ENCODE measurements around the gene LILRA5. TPM values are rescaled to one million over a fixed set of nuclear protein-coding genes. Genes with fewer than 3 reads are reported as not detected.

Gene LILRA5
- total and polyA plus RNA-seq, 10 of the 15 experiments (the other 5 are each of a cell fraction or from before 2014, with no cell fraction given): 0.05 to 1.2 (median 0.36) TPM; not detected in 4

DNA sequence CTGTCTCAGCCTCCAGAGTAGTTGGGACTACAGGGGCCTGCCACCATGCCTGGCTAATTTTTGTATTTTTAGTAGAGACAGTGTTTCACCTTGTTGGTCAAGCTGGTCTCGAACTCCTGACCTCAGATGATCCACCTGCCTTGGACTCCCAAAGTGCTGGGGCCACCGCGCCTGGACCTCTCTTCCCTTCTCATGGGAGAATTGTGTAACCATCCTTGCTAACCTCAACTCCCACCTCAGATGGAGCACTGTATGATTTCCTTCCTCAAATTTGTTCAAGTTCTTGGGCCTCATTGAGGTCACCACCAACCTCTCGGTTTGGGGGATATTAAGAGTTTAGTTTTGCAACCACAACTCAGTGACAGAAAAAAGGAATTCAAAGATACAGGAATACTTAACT lies 10.7 kb downstream of the LILRA5 start (continued):
- TF ChIP-seq, protein P1, sequence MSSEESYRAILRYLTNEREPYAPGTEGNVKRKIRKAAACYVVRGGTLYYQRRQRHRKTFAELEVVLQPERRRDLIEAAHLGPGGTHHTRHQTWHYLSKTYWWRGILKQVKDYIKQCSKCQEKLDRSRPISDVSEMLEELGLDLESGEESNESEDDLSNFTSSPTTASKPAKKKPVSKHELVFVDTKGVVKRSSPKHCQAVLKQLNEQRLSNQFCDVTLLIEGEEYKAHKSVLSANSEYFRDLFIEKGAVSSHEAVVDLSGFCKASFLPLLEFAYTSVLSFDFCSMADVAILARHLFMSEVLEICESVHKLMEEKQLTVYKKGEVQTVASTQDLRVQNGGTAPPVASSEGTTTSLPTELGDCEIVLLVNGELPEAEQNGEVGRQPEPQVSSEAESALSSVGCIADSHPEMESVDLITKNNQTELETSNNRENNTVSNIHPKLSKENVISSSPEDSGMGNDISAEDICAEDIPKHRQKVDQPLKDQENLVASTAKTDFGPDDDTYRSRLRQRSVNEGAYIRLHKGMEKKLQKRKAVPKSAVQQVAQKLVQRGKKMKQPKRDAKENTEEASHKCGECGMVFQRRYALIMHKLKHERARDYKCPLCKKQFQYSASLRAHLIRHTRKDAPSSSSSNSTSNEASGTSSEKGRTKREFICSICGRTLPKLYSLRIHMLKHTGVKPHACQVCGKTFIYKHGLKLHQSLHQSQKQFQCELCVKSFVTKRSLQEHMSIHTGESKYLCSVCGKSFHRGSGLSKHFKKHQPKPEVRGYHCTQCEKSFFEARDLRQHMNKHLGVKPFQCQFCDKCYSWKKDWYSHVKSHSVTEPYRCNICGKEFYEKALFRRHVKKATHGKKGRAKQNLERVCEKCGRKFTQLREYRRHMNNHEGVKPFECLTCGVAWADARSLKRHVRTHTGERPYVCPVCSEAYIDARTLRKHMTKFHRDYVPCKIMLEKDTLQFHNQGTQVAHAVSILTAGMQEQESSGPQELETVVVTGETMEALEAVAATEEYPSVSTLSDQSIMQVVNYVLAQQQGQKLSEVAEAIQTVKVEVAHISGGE (CRISPR knock-in tag; IDR thresholded peaks at IDR 0.05): no peak
- TF ChIP-seq CBX5 (IDR thresholded peaks at IDR 0.05; ENCODE audit: low read depth) (no peak), STAT3 (IDR thresholded peaks at IDR 0.05; ENCODE audit: low read depth, low read length) (no peak), EGR1 (IDR thresholded peaks at IDR 0.05; ENCODE audit: borderline replicate concordance in 1 of 2, low read depth in 2 of 2, low read length in 2 of 2) (no peak), KLF5 (IDR thresholded peaks at IDR 0.05; ENCODE audit: partially characterized antibody) (no peak), NFYB (IDR thresholded peaks at IDR 0.05; ENCODE audit: insufficient read depth, low read depth, low read length) (no peak), CREB1 (IDR thresholded peaks at IDR 0.05; ENCODE audit: low read depth) (no peak)
- TF ChIP-seq, protein P2, sequence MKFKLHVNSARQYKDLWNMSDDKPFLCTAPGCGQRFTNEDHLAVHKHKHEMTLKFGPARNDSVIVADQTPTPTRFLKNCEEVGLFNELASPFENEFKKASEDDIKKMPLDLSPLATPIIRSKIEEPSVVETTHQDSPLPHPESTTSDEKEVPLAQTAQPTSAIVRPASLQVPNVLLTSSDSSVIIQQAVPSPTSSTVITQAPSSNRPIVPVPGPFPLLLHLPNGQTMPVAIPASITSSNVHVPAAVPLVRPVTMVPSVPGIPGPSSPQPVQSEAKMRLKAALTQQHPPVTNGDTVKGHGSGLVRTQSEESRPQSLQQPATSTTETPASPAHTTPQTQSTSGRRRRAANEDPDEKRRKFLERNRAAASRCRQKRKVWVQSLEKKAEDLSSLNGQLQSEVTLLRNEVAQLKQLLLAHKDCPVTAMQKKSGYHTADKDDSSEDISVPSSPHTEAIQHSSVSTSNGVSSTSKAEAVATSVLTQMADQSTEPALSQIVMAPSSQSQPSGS (IDR thresholded peaks at IDR 0.05; ENCODE audit: low read length): no peak

DNA sequence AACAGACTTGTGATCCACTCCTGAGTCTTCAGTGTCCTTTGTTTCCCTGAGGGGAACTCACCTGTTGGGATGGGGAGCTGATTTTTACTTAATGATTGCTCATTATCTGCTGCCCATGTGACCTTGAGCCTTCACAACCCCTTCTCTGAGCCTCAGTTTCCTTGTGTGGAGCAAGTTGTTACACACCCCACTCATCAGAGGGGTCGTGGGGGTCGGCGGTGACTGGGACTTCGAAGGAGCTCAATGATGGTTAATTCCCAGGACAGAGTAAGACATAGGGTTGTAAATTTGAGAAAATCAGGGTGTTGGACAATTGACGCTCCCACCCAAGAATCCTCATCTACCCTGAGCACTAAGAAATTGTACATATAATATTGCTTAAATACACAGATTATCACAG lies 13.5 kb downstream of the LILRA5 start:
- Histone ChIP-seq H3K36me3 (ENCODE audit: control insufficient read depth in 2 of 2, insufficient read depth in 2 of 2, low read length in 1 of 2) (no peaks in the 10 kb centered on the region), H3K4me1 (ENCODE audit: control insufficient read depth, insufficient read depth, low read length) (no peaks in the 10 kb centered on the region), H3K27ac (ENCODE audit: control insufficient read depth, insufficient read depth) (no peak overlapping the region), H3K4me2 (ENCODE audit: control insufficient read depth, insufficient read depth) (no peak overlapping the region), H3K27me3 (replicated peaks in 1 of 2; ENCODE audit: control insufficient read depth in 2 of 2, insufficient read depth in 2 of 2, low read length in 1 of 2) (peaks cover 0 to 3% of the 10 kb centered on the region in 2 experiments; a peak in 3 of 4 replicates), H3K4me3 (no peak overlapping the region), H3K9me3 (replicated peaks; ENCODE audit: control insufficient read depth, insufficient read depth, low read length) (no peaks in the 10 kb centered on the region), H3K9ac (ENCODE audit: control insufficient read depth, insufficient read depth, low read length) (no peak overlapping the region), H3K79me2 (ENCODE audit: control insufficient read depth, insufficient read depth, low read length) (no peaks in the 10 kb centered on the region), H4K20me1 (ENCODE audit: control insufficient read depth, insufficient read depth) (no peaks in the 10 kb centered on the region), H2AFZ (ENCODE audit: control insufficient read depth, low read depth, low read length) (no peak overlapping the region)
- intact Hi-C loops (cut with micrococcal nuclease; ENCODE audit: unreplicated experiment): no loop called here
- WGBS (ENCODE audit: insufficient coverage, insufficient replicate concordance, low lambda C conversion rate, missing lambda C conversion rate): 21% methylated on average over 5 of the region's 5 CpGs
- ChIA-PET SMC1A (ENCODE audit: uncharacterized antibody, unreplicated experiment) (no interaction called here), CTCF (no interaction called here), POLR2A (no interaction called here), RAD21 (ENCODE audit: unreplicated experiment) (no interaction called here)
- no peak for DNase-seq (ENCODE audit: low read depth, low spot score)
- no peak for ATAC-seq
- TF ChIP-seq, protein P2 (IDR thresholded peaks at IDR 0.05; ENCODE audit: low read length): no peak
- no peak for TF ChIP-seq WRNIP1 (IDR thresholded peaks at IDR 0.05; ENCODE audit: borderline replicate concordance, low read depth, low read length)
- TF ChIP-seq MYC (IDR thresholded peaks at IDR 0.05; ENCODE audit: insufficient read depth, insufficient read length, insufficient replicate concordance, low read length, severe bottlenecking): no peak
- TF ChIP-seq, protein P3, sequence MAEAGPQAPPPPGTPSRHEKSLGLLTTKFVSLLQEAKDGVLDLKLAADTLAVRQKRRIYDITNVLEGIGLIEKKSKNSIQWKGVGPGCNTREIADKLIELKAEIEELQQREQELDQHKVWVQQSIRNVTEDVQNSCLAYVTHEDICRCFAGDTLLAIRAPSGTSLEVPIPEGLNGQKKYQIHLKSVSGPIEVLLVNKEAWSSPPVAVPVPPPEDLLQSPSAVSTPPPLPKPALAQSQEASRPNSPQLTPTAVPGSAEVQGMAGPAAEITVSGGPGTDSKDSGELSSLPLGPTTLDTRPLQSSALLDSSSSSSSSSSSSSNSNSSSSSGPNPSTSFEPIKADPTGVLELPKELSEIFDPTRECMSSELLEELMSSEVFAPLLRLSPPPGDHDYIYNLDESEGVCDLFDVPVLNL (IDR thresholded peaks at IDR 0.05; ENCODE audit: low read depth, low read length): no peak
- TF ChIP-seq, protein P4, sequence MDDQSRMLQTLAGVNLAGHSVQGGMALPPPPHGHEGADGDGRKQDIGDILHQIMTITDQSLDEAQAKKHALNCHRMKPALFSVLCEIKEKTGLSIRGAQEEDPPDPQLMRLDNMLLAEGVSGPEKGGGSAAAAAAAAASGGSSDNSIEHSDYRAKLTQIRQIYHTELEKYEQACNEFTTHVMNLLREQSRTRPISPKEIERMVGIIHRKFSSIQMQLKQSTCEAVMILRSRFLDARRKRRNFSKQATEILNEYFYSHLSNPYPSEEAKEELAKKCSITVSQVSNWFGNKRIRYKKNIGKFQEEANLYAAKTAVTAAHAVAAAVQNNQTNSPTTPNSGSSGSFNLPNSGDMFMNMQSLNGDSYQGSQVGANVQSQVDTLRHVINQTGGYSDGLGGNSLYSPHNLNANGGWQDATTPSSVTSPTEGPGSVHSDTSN (IDR thresholded peaks at IDR 0.05; ENCODE audit: insufficient replicate concordance, low read depth, low read length): no peak
- no peak for TF ChIP-seq SRF (IDR thresholded peaks at IDR 0.05; ENCODE audit: low read depth in 2 of 2, low read length in 2 of 2)
- no TSS peak for BruUV-seq (replicated peaks)
- in situ Hi-C loops (cut with MboI): loop anchor here (5.0 kb wide), 1 partner anchor 278 kb away; no protein-coding TSS in a partner anchor
- no peak for FAIRE-seq
